Measurements from ENCODE around the gene PSIP1.

PSIP1 gene

DNA sequence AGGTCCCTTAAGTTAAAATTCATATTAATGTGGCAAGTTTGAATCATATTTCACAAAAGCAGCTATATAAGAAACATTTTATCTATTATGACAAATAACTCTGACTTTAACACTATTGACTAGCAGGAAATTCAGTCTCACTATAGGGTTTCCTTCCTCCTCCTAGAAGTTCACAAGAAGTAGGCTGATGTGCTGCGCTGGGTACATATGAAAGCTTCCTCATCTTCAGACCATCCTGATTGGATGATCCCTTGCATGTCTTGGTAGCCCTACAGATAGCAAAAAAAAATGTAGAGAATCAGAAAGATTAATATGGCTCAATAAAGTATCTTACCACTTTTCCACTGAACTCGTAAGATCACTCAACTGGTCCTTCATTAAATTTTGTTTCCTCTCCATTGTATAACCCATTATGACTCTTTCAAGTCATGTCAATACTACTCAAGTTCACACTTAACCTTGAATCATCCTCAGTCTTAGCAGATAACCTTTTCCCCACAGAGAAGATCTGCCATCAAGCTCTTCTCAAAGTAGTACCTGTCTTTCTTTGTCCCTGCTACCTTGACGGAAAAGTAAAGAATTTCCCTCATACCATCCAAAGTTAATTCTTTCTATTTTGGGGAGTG is 11.5 kb upstream of the PSIP1 start:
- POLR2A ChIA-PET (ENCODE audit: low non-redundant PET), result interaction anchor here (0.6 kb wide), 1 partner anchor 50 kb away, joined by 3 read pairs; no protein-coding TSS in a partner anchor
- no peak for DNase-seq (ENCODE audit: low spot score)
- TF ChIP-seq, protein P1, sequence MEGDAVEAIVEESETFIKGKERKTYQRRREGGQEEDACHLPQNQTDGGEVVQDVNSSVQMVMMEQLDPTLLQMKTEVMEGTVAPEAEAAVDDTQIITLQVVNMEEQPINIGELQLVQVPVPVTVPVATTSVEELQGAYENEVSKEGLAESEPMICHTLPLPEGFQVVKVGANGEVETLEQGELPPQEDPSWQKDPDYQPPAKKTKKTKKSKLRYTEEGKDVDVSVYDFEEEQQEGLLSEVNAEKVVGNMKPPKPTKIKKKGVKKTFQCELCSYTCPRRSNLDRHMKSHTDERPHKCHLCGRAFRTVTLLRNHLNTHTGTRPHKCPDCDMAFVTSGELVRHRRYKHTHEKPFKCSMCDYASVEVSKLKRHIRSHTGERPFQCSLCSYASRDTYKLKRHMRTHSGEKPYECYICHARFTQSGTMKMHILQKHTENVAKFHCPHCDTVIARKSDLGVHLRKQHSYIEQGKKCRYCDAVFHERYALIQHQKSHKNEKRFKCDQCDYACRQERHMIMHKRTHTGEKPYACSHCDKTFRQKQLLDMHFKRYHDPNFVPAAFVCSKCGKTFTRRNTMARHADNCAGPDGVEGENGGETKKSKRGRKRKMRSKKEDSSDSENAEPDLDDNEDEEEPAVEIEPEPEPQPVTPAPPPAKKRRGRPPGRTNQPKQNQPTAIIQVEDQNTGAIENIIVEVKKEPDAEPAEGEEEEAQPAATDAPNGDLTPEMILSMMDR (conservative IDR thresholded peaks at IDR 0.05; ENCODE audit: low read depth), result no peak
- H3K27ac ChIP-seq, result no peak overlapping the region
- CTCF ChIA-PET, result no interaction called here

DNA sequence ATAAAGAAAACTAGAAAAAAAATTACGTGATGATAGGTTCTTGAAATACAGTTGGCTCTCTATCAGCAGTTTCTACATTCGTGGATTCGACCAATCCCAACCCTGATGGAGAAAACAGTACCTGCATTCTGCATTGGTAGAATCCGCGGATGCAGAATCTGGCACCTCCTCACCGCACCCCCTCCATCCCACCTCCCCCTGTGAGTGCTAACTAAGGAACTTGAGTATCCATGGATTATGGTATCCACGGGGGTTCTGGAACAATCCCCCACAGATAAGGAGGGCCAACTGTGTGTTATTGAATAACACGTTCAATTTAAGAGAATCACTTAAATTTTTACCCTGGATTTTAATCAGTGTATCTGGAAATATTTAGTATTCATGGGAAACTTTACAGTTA is 10.5 kb upstream of the PSIP1 start:
- ChIA-PET POLR2A (ENCODE audit: low non-redundant PET) (no interaction called here), CTCF (no interaction called here)
- no peak overlapping the region for H3K27ac ChIP-seq
- no peak for DNase-seq (ENCODE audit: low spot score)
- TF ChIP-seq, protein P1 (conservative IDR thresholded peaks at IDR 0.05; ENCODE audit: low read depth), result no peak

DNA sequence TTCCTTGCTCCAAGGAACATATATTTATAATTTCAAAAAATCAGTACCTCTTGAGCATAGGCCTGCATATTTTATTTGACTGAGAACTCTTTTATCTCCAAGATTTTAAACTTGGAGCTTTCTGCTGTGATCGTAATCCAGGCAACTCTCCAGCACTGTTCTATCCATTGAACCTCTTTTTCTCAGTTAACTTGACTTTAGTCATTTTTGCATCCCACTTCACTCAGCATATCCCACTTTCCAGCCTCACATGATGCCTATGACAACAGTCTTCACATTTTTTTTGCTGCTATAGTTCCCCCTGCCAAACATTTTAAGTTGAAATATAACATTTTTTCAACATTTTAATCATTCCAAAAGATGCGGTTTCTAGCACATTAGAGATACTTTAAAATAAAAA is 9.1 kb upstream of the PSIP1 start:
- TF ChIP-seq, protein P1 (conservative IDR thresholded peaks at IDR 0.05; ENCODE audit: low read depth), result no peak
- H3K27ac ChIP-seq, result no peak overlapping the region
- POLR2A ChIA-PET (ENCODE audit: low non-redundant PET), result no interaction called here
- CTCF ChIA-PET, result no interaction called here
- DNase-seq (ENCODE audit: low spot score), result no peak

DNA sequence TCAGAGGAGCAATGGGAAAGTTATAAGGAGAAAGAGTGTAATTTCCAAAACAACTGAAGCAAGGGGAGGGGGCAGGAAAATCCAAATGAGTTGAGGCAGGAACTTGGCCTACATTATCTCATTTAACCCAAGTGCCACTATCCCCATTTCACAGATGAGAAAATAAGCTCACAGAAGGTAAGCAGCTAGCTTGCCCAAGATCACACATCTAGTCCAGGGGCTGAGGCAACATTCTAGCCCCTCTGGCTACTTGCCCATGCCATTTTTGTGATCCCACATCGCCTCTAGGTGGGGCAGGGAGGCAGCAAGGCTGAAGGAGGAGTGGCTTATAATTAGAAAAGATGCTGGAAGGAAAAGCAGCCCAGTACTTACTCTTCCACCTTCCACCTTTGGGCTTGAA is 2.6 kb upstream of the PSIP1 start:
- peak; percentile 11 for DNase-seq (ENCODE audit: low spot score)
- CTCF ChIA-PET, result no interaction called here
- TF ChIP-seq, protein P1 (conservative IDR thresholded peaks at IDR 0.05; ENCODE audit: low read depth), result no peak
- POLR2A ChIA-PET (ENCODE audit: low non-redundant PET), result interaction anchor here (1.0 kb wide), 1 partner anchor 24 kb away, joined by 3 read pairs; no protein-coding TSS in a partner anchor
- no peak overlapping the region for H3K27ac ChIP-seq

DNA sequence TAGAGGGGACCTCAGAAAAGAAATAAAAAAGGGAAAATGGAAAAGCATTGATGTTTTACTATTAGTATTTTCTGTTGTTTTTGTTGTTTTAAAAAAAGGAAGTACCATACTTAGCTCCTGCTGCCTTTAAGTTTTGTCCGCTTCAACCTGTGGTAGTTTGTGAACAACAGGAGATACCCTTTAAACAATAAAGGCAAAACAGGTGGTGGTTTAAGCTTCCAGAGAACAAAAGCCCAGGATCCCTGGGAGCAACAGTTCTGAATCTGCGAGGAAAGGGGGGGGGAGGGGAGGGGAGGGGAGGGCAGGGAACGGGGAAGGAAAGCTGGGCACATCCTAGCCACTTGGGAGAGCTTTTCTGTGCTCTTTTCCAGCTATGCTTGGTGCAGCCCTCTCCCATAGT is 2.1 kb upstream of the PSIP1 start:
- TF ChIP-seq, protein P1 (conservative IDR thresholded peaks at IDR 0.05; ENCODE audit: low read depth), result no peak
- no peak overlapping the region for H3K27ac ChIP-seq
- CTCF ChIA-PET, result interaction anchor here (1.8 kb wide), 1 partner anchor 12 kb away, joined by 6 read pairs; no protein-coding TSS in a partner anchor
- POLR2A ChIA-PET (ENCODE audit: low non-redundant PET), result interaction anchor here (1.0 kb wide), 1 partner anchor 24 kb away, joined by 3 read pairs; no protein-coding TSS in a partner anchor
- no peak for DNase-seq (ENCODE audit: low spot score)

DNA sequence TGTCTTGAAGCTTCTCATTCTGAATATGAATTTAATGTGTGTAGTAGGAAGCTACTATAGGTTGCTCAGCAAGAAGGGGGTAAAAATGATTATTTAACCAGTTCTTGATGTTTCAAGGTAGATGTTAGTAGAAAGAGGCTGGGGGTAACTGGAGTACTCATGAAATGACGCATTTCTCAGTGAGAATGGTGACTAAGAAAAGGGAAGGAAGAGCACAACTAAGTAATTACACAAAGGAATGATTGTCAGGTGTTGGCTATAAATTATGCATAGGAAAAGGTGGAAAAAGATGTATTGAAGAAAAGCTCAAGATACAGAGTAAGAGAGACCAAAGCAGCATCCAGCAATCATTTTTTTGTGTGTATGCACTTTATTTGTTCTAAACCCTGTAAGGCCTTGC is 1.4 kb upstream of the PSIP1 start:
- POLR2A ChIA-PET (ENCODE audit: low non-redundant PET), result no interaction called here
- TF ChIP-seq, protein P1 (conservative IDR thresholded peaks at IDR 0.05; ENCODE audit: low read depth), result no peak
- DNase-seq (ENCODE audit: low spot score), result no peak
- CTCF ChIA-PET, result interaction anchor here (1.7 to 1.8 kb wide), 2 partner anchors 11 to 40 kb away, joined by 4 to 6 read pairs; partner anchors contain the start of gene CCDC171
- no peak overlapping the region for H3K27ac ChIP-seq

Measured in RWPE1 (cell line).